Measurements from ENCODE around the gene ENDOV. TPM values are rescaled to one million over a fixed set of nuclear protein-coding genes. Genes with fewer than 3 reads are reported as not detected.

ENDOV gene
- polyA plus RNA-seq, 1 experiment = 18.1 TPM

- TF ChIP-seq CTCF (IDR thresholded peaks at IDR 0.05; ENCODE audit: low read depth, low read length) = no peak
- Histone ChIP-seq H3K9me3 (ENCODE audit: control insufficient read depth, insufficient read depth, low read length) (peaks cover 10% of the 10 kb centered on the region; the same call in 1 of the 2 replicates), H3K27me3 (ENCODE audit: control insufficient read depth, insufficient read depth, low read length) (peaks cover 6% of the 10 kb centered on the region), H3K27ac (ENCODE audit: low read depth, low read length) (no peak overlapping the region), H3K4me3 (ENCODE audit: low read depth, low read length) (peak overlapping the region; percentile 99)
- no peak for DNase-seq (ENCODE audit: low read depth, low spot score)
- CTCF ChIA-PET = no interaction called here
- POLR2A ChIA-PET = no interaction called here
These were observed 512 bp upstream of the ENDOV start for GRCh38 chr17:80414508-80414802.

GRCh38 chr17:80415626-80416137, 715 bp downstream of the ENDOV start:
- CTCF ChIA-PET = no interaction called here
- DNase-seq (ENCODE audit: low read depth, low spot score) = no peak
- no peak for TF ChIP-seq CTCF (IDR thresholded peaks at IDR 0.05; ENCODE audit: low read depth, low read length)
- Histone ChIP-seq H3K4me3 (ENCODE audit: low read depth, low read length) (peak overlapping the region; percentile 99), H3K27ac (ENCODE audit: low read depth, low read length) (peak overlapping the region; percentile 93), H3K9me3 (ENCODE audit: control insufficient read depth, insufficient read depth, low read length) (peaks cover 10% of the 10 kb centered on the region; the same call in 1 of the 2 replicates), H3K27me3 (ENCODE audit: control insufficient read depth, insufficient read depth, low read length) (peaks cover 6% of the 10 kb centered on the region)
- POLR2A ChIA-PET = interaction anchor here (1.0 to 1.1 kb wide), 2 partner anchors 11 to 16 kb away, joined by 3 to 7 read pairs; no protein-coding TSS in a partner anchor

- no peak for TF ChIP-seq CTCF (IDR thresholded peaks at IDR 0.05; ENCODE audit: low read depth, low read length)
- Histone ChIP-seq H3K27me3 (ENCODE audit: control insufficient read depth, insufficient read depth, low read length) (peaks cover 6% of the 10 kb centered on the region), H3K9me3 (ENCODE audit: control insufficient read depth, insufficient read depth, low read length) (peaks cover 10% of the 10 kb centered on the region; the same call in 1 of the 2 replicates), H3K4me3 (ENCODE audit: low read depth, low read length) (peak overlapping the region; percentile 99), H3K27ac (ENCODE audit: low read depth, low read length) (no peak overlapping the region)
- ChIA-PET CTCF (interaction anchor here (0.7 to 0.9 kb wide), 2 partner anchors 11 to 697 kb away, joined by 3 to 7 read pairs; no protein-coding TSS in a partner anchor), POLR2A (interaction anchor here (1.0 to 1.1 kb wide), 2 partner anchors 12 to 16 kb away, joined by 3 to 7 read pairs; no protein-coding TSS in a partner anchor)
- no peak for DNase-seq (ENCODE audit: low read depth, low spot score)
These were observed 1.4 kb downstream of the ENDOV start for GRCh38 chr17:80416260-80416939.

GRCh38 chr17:80416940-80417293, 1.9 kb downstream of the ENDOV start:
- Histone ChIP-seq H3K9me3 (ENCODE audit: control insufficient read depth, insufficient read depth, low read length) (peaks cover 10% of the 10 kb centered on the region; the same call in 1 of the 2 replicates), H3K27me3 (ENCODE audit: control insufficient read depth, insufficient read depth, low read length) (peaks cover 6% of the 10 kb centered on the region), H3K4me3 (ENCODE audit: low read depth, low read length) (no peak overlapping the region), H3K27ac (ENCODE audit: low read depth, low read length) (no peak overlapping the region)
- no peak for TF ChIP-seq CTCF (IDR thresholded peaks at IDR 0.05; ENCODE audit: low read depth, low read length)
- ChIA-PET CTCF (interaction anchor here (0.9 kb wide), 1 partner anchor 10 kb away, joined by 3 read pairs; no protein-coding TSS in a partner anchor), POLR2A (no interaction called here)
- DNase-seq (ENCODE audit: low read depth, low spot score) = no peak

GRCh38 chr17:80418589-80418988, 3.6 kb downstream of the ENDOV start:
- CTCF ChIA-PET = no interaction called here
- Histone ChIP-seq H3K4me3 (ENCODE audit: low read depth, low read length) (no peak overlapping the region), H3K27ac (ENCODE audit: low read depth, low read length) (no peak overlapping the region), H3K27me3 (ENCODE audit: control insufficient read depth, insufficient read depth, low read length) (peaks cover 3% of the 10 kb centered on the region), H3K9me3 (ENCODE audit: control insufficient read depth, insufficient read depth, low read length) (peaks cover 10% of the 10 kb centered on the region; the same call in 1 of the 2 replicates)
- POLR2A ChIA-PET = no interaction called here
- no peak for DNase-seq (ENCODE audit: low read depth, low spot score)
- no peak for TF ChIP-seq CTCF (IDR thresholded peaks at IDR 0.05; ENCODE audit: low read depth, low read length)

Measured in AG04450 (cell line).